Common myeloid progenitor, CD34-positive (primary cell): ENCODE results near the gene HABP4. TPM values are rescaled to one million over a fixed set of nuclear protein-coding genes. Genes with fewer than 3 reads are reported as not detected.
A peak's percentile ranks its signal among the peaks of the same experiment; 100 is the strongest.

Experiments
- CTCF ChIA-PET: fragments of 350-600 bp; sonication (Branson Sonifier 250); formaldehyde crosslinking; loops from one replicate; lab custom pipeline; 2021; ENCODE audit warnings: antibody characterized with exemption; lab: Charles Lee
- POLR2A ChIA-PET: fragments of 350-600 bp; sonication (Branson Sonifier 250); formaldehyde crosslinking; loops from one replicate; lab custom pipeline; 2021; ENCODE audit warnings: antibody characterized with exemption; lab: Charles Lee
- DNase-seq, 3 donors: peaks; one replicate each; pipeline versions ENCODE4 v3.0.0 to v3.0.0-alpha.2; 2013
- H3K27ac ChIP-seq, 2 experiments: 1 replicate in 1 of 2; 2 replicates in 1 of 2; pipeline ENCODE4 v1.7.0; 2013; ENCODE audit warnings: inconsistent platforms in 2 of 2, low read length in 2 of 2, mild to moderate bottlenecking in 2 of 2, low read depth in 1 of 2, moderate library complexity in 1 of 2; ENCODE audit not compliant: severe bottlenecking in 2 of 2, insufficient read depth in 1 of 2, poor library complexity in 1 of 2
- H3K27me3 ChIP-seq, 5 experiments: replicated peaks in 2 of 5; 1 replicate in 3 of 5; 2 replicates in 2 of 5; pipeline versions ENCODE4 v1.6.1 to v1.7.0; 2013; ENCODE audit warnings: low read length in 4 of 5, mild to moderate bottlenecking in 2 of 5, moderate library complexity in 2 of 5, inconsistent platforms in 1 of 5; ENCODE audit not compliant: insufficient read depth in 5 of 5, control insufficient read depth in 4 of 5
- H3K36me3 ChIP-seq, 4 experiments: 1 replicate in 2 of 4; 2 replicates in 2 of 4; pipeline versions ENCODE4 v1.6.1 to v1.7.0; 2013; ENCODE audit warnings: low read length in 3 of 4, control low read depth in 1 of 4, mild to moderate bottlenecking in 1 of 4; ENCODE audit not compliant: control insufficient read depth in 4 of 4, insufficient read depth in 4 of 4
- H3K4me1 ChIP-seq, 4 experiments: 1 replicate in 3 of 4; 2 replicates in 1 of 4; pipeline versions ENCODE4 v1.6.1 to v1.7.1; 2013; ENCODE audit warnings: low read length in 3 of 4, mild to moderate bottlenecking in 3 of 4, control low read depth in 1 of 4, inconsistent platforms in 1 of 4, moderate library complexity in 1 of 4; ENCODE audit not compliant: control insufficient read depth in 4 of 4, insufficient read depth in 4 of 4; ENCODE audit errors: control extremely low read depth in 1 of 4
- H3K4me3 ChIP-seq, 7 experiments: 1 replicate in 4 of 7; 2 replicates in 3 of 7; pipeline versions ENCODE4 v1.5.1 to v1.7.0; 2013; ENCODE audit warnings: mild to moderate bottlenecking in 7 of 7, low read length in 6 of 7, moderate library complexity in 6 of 7, inconsistent platforms in 2 of 7, low read depth in 2 of 7, control low read depth in 1 of 7; ENCODE audit not compliant: insufficient read depth in 4 of 7, control insufficient read depth in 1 of 7; ENCODE audit errors: extremely low read depth in 1 of 7
- H3K9me3 ChIP-seq, 5 experiments: 1 replicate in 4 of 5; 2 replicates in 1 of 5; pipeline versions ENCODE4 v1.6.1 to v1.7.1; 2013; ENCODE audit warnings: low read length in 4 of 5, mild to moderate bottlenecking in 2 of 5, inconsistent platforms in 1 of 5, low read depth in 1 of 5, moderate library complexity in 1 of 5; ENCODE audit not compliant: control insufficient read depth in 4 of 5, insufficient read depth in 2 of 5; ENCODE audit errors: control extremely low read depth in 1 of 5
- WGBS: methylation state at CpG from one replicate; pipeline ENCODE4 v1.1.5; 2013; ENCODE audit not compliant: insufficient coverage; 5-methylcytosine and 5-hydroxymethylcytosine counted together
- polyA plus RNA-seq: library from polyadenylated mRNA; unstranded; fragments of 120-200 nt; gene quantifications from one replicate; pipeline ENCODE4 v1.2.1, GENCODE V29; 2013

The HABP4 gene, protein sequence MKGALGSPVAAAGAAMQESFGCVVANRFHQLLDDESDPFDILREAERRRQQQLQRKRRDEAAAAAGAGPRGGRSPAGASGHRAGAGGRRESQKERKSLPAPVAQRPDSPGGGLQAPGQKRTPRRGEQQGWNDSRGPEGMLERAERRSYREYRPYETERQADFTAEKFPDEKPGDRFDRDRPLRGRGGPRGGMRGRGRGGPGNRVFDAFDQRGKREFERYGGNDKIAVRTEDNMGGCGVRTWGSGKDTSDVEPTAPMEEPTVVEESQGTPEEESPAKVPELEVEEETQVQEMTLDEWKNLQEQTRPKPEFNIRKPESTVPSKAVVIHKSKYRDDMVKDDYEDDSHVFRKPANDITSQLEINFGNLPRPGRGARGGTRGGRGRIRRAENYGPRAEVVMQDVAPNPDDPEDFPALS
- polyA plus RNA-seq, result 4.3 TPM

DNA sequence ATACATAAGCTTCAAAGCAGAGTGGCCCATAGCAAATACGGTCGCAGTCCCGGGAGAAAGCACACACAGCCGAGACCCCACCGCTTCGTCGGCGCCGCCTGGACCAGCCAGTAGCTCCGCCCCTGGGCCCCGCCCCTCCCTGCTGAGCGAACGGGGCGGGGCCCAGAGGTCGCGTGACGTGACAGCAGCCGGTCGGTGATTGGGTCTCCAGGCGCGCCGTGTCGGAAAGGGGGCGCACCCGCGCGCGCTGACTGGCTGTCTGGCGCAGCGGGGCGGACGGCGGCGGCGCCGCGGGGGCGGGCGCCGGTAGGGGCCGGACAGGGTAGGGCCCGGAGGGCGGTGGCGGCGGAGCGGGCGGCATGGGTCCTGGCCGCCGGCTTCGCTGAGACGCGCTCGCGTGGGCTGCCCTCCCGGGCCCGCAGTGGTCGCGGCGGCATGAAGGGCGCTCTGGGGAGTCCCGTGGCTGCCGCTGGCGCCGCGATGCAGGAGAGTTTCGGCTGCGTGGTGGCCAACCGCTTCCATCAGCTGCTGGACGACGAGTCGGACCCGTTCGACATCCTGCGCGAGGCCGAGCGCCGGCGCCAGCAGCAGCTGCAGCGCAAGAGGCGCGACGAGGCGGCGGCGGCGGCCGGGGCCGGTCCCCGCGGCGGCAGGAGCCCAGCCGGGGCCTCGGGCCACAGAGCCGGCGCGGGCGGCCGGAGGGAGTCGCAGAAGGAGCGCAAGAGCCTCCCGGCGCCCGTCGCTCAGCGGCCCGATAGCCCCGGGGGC, at the start of gene HABP4:
HABP4 (plus strand) TSS at position 325 of the 768 bp plus-strand sequence; CDS start at position 436, 111 bp downstream.
- ChIA-PET CTCF (interaction anchor here (0.9 to 1.6 kb wide), 7 partner anchors 15 to 215 kb away, joined by 3 to 4 read pairs (median 4); no protein-coding TSS in a partner anchor), POLR2A (interaction anchor here (0.6 to 1.1 kb wide), 3 partner anchors 9 to 93 kb away, joined by 4 read pairs; no protein-coding TSS in a partner anchor)
- Histone ChIP-seq H3K9me3 (no peaks in the 10 kb centered on the region), H3K27ac (no peak within 1 kb of the TSS), H3K36me3 (no peaks in the 10 kb centered on the region), H3K4me1 (peaks cover 0 to 19% (median 17%) of the 10 kb centered on the region in 4 experiments), H3K4me3 (peak within 1 kb of the TSS; percentile 63 to 81 (median 75)), H3K27me3 (peaks cover 4 to 14% (median 10%) of the 10 kb centered on the region in 5 experiments)
- peak; percentile 91 to 95 (median 95) for DNase-seq
- WGBS, result 0% methylated on average over 96 of the region's 108 CpGs

DNA sequence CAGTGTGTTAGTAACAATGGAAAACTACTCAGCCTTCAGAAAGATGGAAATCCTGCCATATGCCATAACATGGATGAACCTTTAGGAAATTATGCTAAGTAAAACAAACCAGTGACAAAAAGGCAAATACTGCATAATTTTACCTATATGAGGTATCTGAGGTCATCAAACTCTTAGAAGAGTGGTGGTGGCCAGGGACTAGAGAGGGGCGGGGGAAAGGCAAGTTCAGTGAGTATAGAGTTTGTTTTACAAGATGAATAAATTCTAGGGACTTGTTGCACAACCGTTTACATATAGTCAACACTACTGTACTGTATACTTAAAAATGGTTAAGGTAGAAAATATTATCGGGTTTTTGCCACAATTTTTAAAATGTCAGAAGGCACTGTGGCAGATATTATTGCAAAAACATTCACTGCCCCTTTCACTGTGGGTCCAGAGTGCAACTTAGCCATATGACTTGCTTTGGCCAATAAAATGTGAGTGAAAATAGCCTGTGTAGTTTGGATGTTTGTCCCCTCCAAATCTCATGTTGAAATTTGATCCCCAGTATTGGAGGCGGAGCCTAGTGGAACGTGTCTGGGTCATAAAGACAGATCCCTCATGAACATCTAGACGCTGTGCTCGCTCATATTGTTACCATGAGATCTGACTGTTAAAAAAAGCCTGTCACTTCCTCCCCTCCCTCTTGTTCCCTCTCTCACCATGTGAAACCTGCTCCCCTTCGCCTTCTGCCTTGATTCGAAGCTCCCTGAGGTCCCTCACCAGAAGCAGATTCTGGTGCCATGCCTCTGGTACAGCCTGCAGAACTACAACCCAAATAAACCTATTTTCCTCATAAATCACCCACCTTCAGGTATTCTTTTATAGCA, 41.3 kb upstream of the HABP4 start:
- Histone ChIP-seq H3K4me3 (no peak overlapping the region), H3K36me3 (peaks cover 0 to 11% (median 0%) of the 10 kb centered on the region in 4 experiments), H3K27me3 (no peaks in the 10 kb centered on the region), H3K27ac (no peak overlapping the region), H3K9me3 (no peaks in the 10 kb centered on the region), H3K4me1 (peaks cover 4 to 14% (median 8%) of the 10 kb centered on the region in 4 experiments)
- DNase-seq, result peak in 2 of 3 donors; percentile 31 to 38
- WGBS, result 78% methylated on average over 7 of the region's 9 CpGs
- POLR2A ChIA-PET, result no interaction called here
- CTCF ChIA-PET, result interaction anchor here (1.2 kb wide), 1 partner anchor 9 kb away, joined by 4 read pairs; no protein-coding TSS in a partner anchor

DNA sequence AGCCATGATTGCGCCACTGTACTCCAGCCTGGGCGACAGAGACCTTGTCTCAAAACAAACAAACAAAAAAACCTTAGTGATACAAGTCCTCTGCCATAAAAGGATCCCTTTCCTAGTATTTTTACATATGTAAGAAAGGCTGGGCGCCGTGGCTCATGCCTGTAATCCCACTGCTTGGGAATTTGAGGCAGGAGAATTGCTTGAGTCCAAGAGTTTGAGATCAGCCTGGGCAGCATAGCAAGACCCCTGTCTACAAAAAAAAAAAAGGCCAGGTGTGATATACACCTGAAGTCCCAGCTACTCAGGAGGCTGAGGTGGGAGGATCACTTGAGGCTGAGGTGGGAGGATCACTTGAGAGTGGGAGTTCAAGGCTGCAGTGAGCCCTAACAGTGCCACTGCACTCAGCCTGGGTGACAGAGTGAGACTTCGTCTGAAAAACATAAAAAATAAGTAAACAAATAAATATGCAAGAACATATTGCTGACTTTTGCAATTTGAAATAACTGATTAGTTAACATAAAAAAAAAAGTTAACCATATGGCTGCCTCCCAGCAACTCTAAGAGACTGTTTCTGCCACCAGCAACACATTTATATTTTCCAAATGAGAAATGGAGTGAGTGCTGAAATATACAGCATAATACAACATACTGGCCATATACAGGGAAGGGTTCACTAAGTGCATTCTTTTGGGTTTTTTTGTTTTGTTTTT, 38.7 kb upstream of the HABP4 start:
- H3K9me3 ChIP-seq, result no peaks in the 10 kb centered on the region
- DNase-seq, result no peak
- ChIA-PET CTCF (no interaction called here), POLR2A (no interaction called here)
- no peak overlapping the region for H3K4me3 ChIP-seq
- no peaks in the 10 kb centered on the region for H3K27me3 ChIP-seq
- H3K27ac ChIP-seq, result no peak overlapping the region
- peaks cover 13 to 34% (median 22%) of the 10 kb centered on the region in 4 experiments for H3K4me1 ChIP-seq
- H3K36me3 ChIP-seq, result peaks cover 0 to 11% (median 0%) of the 10 kb centered on the region in 4 experiments
- WGBS, result 100% methylated on average over 2 of the region's 5 CpGs

DNA sequence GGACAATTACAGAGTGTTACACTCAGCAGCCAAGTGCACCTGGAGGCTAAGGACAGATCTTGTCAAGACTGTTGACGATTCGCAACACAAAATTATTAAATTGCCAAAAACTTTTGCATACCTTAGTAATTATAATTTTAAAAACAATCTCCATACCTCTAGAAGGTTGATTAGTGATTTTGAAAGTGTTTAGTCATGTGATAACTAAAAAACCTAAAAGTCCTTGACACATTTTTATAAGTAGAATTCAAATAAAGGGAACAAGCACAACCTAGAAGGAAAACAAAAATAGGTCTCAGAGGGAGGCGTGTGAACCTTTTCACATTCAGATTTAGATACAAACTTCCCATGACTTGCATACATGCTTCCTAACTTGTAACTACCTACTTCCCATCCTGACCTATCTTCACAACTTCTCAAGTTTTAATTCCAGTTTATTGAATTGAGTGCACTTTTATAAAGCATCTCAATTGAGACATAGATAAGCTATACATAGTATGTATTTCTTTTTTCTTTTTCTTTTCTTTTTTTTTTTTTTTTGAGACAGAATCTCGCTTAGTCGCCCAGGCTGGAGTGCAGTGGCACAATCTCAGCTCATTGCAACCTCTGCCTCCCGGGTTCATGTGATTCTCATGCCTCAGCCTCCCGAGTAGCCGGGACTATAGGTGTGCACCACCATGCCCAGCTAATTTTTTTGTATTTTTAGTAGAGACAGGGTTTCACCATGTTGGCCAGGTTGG, 37.6 kb upstream of the HABP4 start:
- Histone ChIP-seq H3K27me3 (no peaks in the 10 kb centered on the region), H3K27ac (no peak overlapping the region), H3K4me1 (peaks cover 19 to 42% (median 28%) of the 10 kb centered on the region in 4 experiments), H3K36me3 (peaks cover 0 to 8% (median 0%) of the 10 kb centered on the region in 4 experiments), H3K9me3 (no peaks in the 10 kb centered on the region), H3K4me3 (peak overlapping the region in 1 of 7 experiments; percentile 1)
- ChIA-PET POLR2A (no interaction called here), CTCF (interaction anchor here (0.9 to 1.2 kb wide), 3 partner anchors 9 to 237 kb away, joined by 3 to 4 read pairs (median 3); no protein-coding TSS in a partner anchor)
- 100% methylated on average over 1 of the region's 8 CpGs for WGBS
- DNase-seq, result no peak

- peak; percentile 54 to 87 (median 76) for DNase-seq
- peak overlapping the region in 1 of 2 experiments; percentile 57 for H3K27ac ChIP-seq
- ChIA-PET CTCF (interaction anchor here (1.0 to 1.2 kb wide), 3 partner anchors 23 to 238 kb away, joined by 3 to 4 read pairs (median 3); no protein-coding TSS in a partner anchor), POLR2A (no interaction called here)
- no peaks in the 10 kb centered on the region for H3K27me3 ChIP-seq
- no peaks in the 10 kb centered on the region for H3K9me3 ChIP-seq
- 4% methylated on average over 5 of the region's 7 CpGs for WGBS
- peak overlapping the region in 6 of 7 experiments; percentile 14 to 71 (median 53) for H3K4me3 ChIP-seq
- H3K4me1 ChIP-seq, result peaks cover 19 to 42% (median 32%) of the 10 kb centered on the region in 4 experiments
- H3K36me3 ChIP-seq, result peaks cover 0 to 8% (median 0%) of the 10 kb centered on the region in 4 experiments
Measured at GRCh38 chr9:96413302-96414221, 36.4 kb upstream of the HABP4 start.
